PC-9 (cell line): ENCODE data around the gene STYK1.

ENCODE experiments used
- CTCF ChIP-seq: fragments of 200-600 bp; sonication (generic); conservative IDR thresholded peaks from 2 replicates; pipeline ENCODE4 v1.6.1; 2017; ENCODE audit warnings: mixed run types, antibody characterized with exemption, mild to moderate bottlenecking, moderate library complexity
- EZH2 ChIP-seq: fragments of 200-600 bp; sonication (generic); IDR thresholded peaks from 2 replicates; pipeline ENCODE4 v1.8.0; 2017; ENCODE audit warnings: antibody characterized with exemption, low read depth

DNA sequence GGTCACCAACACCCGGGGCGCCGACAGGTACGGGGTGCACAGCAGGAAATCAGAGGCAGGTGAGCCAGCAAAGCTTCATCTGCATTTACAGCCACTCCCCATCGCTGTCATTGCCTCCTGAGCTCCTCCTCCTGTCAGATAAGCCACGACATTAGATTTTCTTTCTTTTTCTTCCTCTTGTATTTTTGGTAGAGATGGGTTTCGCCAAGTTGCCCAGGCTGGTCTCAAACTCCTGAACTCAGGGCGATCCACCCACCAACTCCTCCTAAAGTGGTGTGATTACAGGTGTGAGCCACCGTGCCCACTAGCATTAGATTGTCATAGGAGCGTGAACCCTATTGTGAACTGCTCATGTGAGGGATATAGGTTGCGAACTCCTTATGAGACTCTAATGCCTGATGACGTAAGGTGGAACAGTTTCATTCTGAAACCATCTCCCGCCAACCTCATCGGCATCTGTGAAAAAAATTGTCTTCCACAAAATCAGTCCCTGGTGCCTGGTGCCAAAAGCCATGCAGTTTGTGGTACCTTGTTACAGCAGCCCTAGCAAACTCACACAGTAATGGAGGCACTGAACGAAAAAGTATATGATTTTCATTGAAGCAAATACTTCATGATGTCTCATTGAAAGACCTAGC lies 1.5 kb downstream of the STYK1 start:
- TF ChIP-seq CTCF, result no peak
- TF ChIP-seq EZH2, result no peak
